Gastrocnemius medialis (tissue), 4 donors: ENCODE measurements around the gene KLF9. TPM values are rescaled to one million over a fixed set of nuclear protein-coding genes. Genes with fewer than 3 reads are reported as not detected.
A peak's percentile ranks its signal among the peaks of the same experiment; 100 is the strongest.

Experiments used
- ATAC-seq, 2 donors: fragments of 150-250 bp; one replicate each; pipeline ENCODE4 v1.9.1; 2016
- DNase-seq, 2 donors: peaks; one replicate each; pipeline ENCODE4 v3.0.0-alpha.2; 2019
- H3K27ac ChIP-seq, 4 donors: fragments of 200-600 bp; sonication (generic); 1 replicate in 1 of 4; 2 replicates in 3 of 4; pipeline ENCODE4 v1.5.1; 2016 to 2018; ENCODE audit warnings: mild to moderate bottlenecking in 2 of 4, moderate library complexity in 1 of 4
- H3K27me3 ChIP-seq, 3 donors: fragments of 200-600 bp; sonication (generic) in 2 of 3; 1 replicate in 1 of 3; 2 replicates in 2 of 3; pipeline versions ENCODE4 v1.5.1 to v1.6.0; 2016 to 2019; ENCODE audit warnings: mild to moderate bottlenecking in 1 of 3, moderate library complexity in 1 of 3
- H3K36me3 ChIP-seq, 2 donors: fragments of 200-600 bp; sonication (generic) in 1 of 2; one replicate each; pipeline ENCODE4 v1.5.1; 2017 to 2018
- H3K4me1 ChIP-seq, 2 donors: fragments of 200-600 bp; sonication (generic) in 1 of 2; one replicate each; pipeline ENCODE4 v1.5.1; 2016 to 2017; ENCODE audit warnings: mild to moderate bottlenecking in 2 of 2
- H3K4me3 ChIP-seq, 4 donors: fragments of 200-600 bp; sonication (generic) in 3 of 4; 1 replicate in 1 of 4; 2 replicates in 3 of 4; pipeline ENCODE4 v1.5.1; 2016 to 2019; ENCODE audit warnings: mild to moderate bottlenecking in 2 of 4
- H3K9me3 ChIP-seq, 3 donors: fragments of 200-600 bp; sonication (generic) in 2 of 3; 1 replicate in 1 of 3; 2 replicates in 2 of 3; pipeline ENCODE4 v1.5.1; 2016 to 2019
- CTCF ChIP-seq, 5 experiments: fragments of 450-650 bp in 3 of 5; fragments of 200-600 bp in 2 of 5; sonication (generic) in 2 of 5; IDR thresholded peaks in 4 of 5; conservative IDR thresholded peaks in 1 of 5; 1 replicate in 4 of 5; 2 replicates in 1 of 5; pipeline ENCODE4 v1.5.1; 2016 to 2019; ENCODE audit warnings: antibody characterized with exemption in 5 of 5, mild to moderate bottlenecking in 3 of 5, moderate library complexity in 3 of 5
- POLR2A ChIP-seq, 2 donors: fragments of 450-650 bp; IDR thresholded peaks; one replicate each; pipeline ENCODE4 v1.6.1; 2017; ENCODE audit warnings: antibody characterized with exemption in 2 of 2, mild to moderate bottlenecking in 2 of 2, moderate library complexity in 2 of 2
- in situ Hi-C, 4 donors: fragments of 200-750 bp; cut with MboI; loops; one replicate each; pipeline versions ENCODE4 v1.15.0 to v1.8.0; 2017; ENCODE audit warnings: low sequenced_read_pairs in 4 of 4
- intact Hi-C: fragments of 100-400 bp; cut with DNase I; formaldehyde crosslinking; loops from one replicate; pipeline ENCODE4 v1.15.1; 2023; ENCODE audit warnings: low total_unique reads
- total RNA-seq, 4 donors: library from RNA; depleted of rRNA; stranded (reverse); fragments of >200 nt; gene quantifications; one replicate each; pipeline versions ENCODE4 v1.1.0 to v1.2.3, GENCODE V29; 2016

KLF9 gene
- total RNA-seq, 4 donors from 2014 or later: 122 to 174 (median 169) TPM

GRCh38 chr9:70449461-70449860, 35.0 kb upstream of the KLF9 start:
- Histone ChIP-seq H3K4me1 (peaks cover 0 to 11% of the 10 kb centered on the region in 2 donors), H3K27ac (peak overlapping the region in 1 of 4 donors; percentile 7), H3K4me3 (no peak overlapping the region), H3K36me3 (no peaks in the 10 kb centered on the region), H3K9me3 (no peaks in the 10 kb centered on the region), H3K27me3 (no peaks in the 10 kb centered on the region)
- in situ Hi-C loops (no loop called here), intact Hi-C loops (no loop called here)
- DNase-seq (no peak), ATAC-seq (no peak)
- TF ChIP-seq CTCF (IDR thresholded peaks at IDR 0.05 in 4 of 5, conservative IDR thresholded peaks at IDR 0.05 in 1 of 5) (no peak), POLR2A (IDR thresholded peaks at IDR 0.05) (no peak)

GRCh38 chr9:70448919-70449318, 34.5 kb upstream of the KLF9 start:
- Histone ChIP-seq H3K27ac (peak overlapping the region in 1 of 4 donors; percentile 7), H3K9me3 (no peaks in the 10 kb centered on the region), H3K27me3 (no peaks in the 10 kb centered on the region), H3K4me1 (peaks cover 0 to 11% of the 10 kb centered on the region in 2 donors), H3K4me3 (no peak overlapping the region), H3K36me3 (no peaks in the 10 kb centered on the region)
- ATAC-seq (no peak), DNase-seq (no peak)
- intact Hi-C loops (no loop called here), in situ Hi-C loops (no loop called here)
- TF ChIP-seq POLR2A (IDR thresholded peaks at IDR 0.05): no peak
- no peak for TF ChIP-seq CTCF (IDR thresholded peaks at IDR 0.05 in 4 of 5, conservative IDR thresholded peaks at IDR 0.05 in 1 of 5)

- no peak for TF ChIP-seq POLR2A (IDR thresholded peaks at IDR 0.05)
- no peak for TF ChIP-seq CTCF (IDR thresholded peaks at IDR 0.05 in 4 of 5, conservative IDR thresholded peaks at IDR 0.05 in 1 of 5)
- in situ Hi-C loops (no loop called here), intact Hi-C loops (no loop called here)
- peaks cover 0 to 6% of the 10 kb centered on the region in 2 donors for H3K4me1 ChIP-seq
- H3K27me3 ChIP-seq: no peaks in the 10 kb centered on the region
- no peaks in the 10 kb centered on the region for H3K36me3 ChIP-seq
- no peak overlapping the region for H3K27ac ChIP-seq
- H3K4me3 ChIP-seq: no peak overlapping the region
- no peaks in the 10 kb centered on the region for H3K9me3 ChIP-seq
- ATAC-seq (no peak), DNase-seq (no peak)
Measured at GRCh38 chr9:70444904-70445303, 30.4 kb upstream of the KLF9 start.

- no peaks in the 10 kb centered on the region for H3K9me3 ChIP-seq
- no peaks in the 10 kb centered on the region for H3K36me3 ChIP-seq
- peaks cover 3 to 20% of the 10 kb centered on the region in 2 donors for H3K4me1 ChIP-seq
- intact Hi-C loops (no loop called here), in situ Hi-C loops (no loop called here)
- H3K27me3 ChIP-seq: no peaks in the 10 kb centered on the region
- ATAC-seq (no peak), DNase-seq (no peak)
- H3K4me3 ChIP-seq: no peak overlapping the region
- peak overlapping the region in 1 of 4 donors; percentile 42 for H3K27ac ChIP-seq
- TF ChIP-seq POLR2A (IDR thresholded peaks at IDR 0.05): no peak
- no peak for TF ChIP-seq CTCF (IDR thresholded peaks at IDR 0.05 in 4 of 5, conservative IDR thresholded peaks at IDR 0.05 in 1 of 5)
Measured at GRCh38 chr9:70442328-70442848, 27.9 kb upstream of the KLF9 start.

- H3K27ac ChIP-seq: no peak overlapping the region
- H3K9me3 ChIP-seq: no peaks in the 10 kb centered on the region
- DNase-seq: no peak
- no peak for TF ChIP-seq POLR2A (IDR thresholded peaks at IDR 0.05)
- no peaks in the 10 kb centered on the region for H3K36me3 ChIP-seq
- in situ Hi-C loops: no loop called here
- no peak overlapping the region for H3K4me3 ChIP-seq
- no peaks in the 10 kb centered on the region for H3K27me3 ChIP-seq
- intact Hi-C loops: no loop called here
- peaks cover 3 to 24% of the 10 kb centered on the region in 2 donors for H3K4me1 ChIP-seq
- ATAC-seq: no peak
Measured at GRCh38 chr9:70441622-70442021, 27.2 kb upstream of the KLF9 start.
